ENCODE data around the gene SLTM. TPM values are rescaled to one million over a fixed set of nuclear protein-coding genes. Genes with fewer than 3 reads are reported as not detected.

Gene SLTM
- total RNA-seq, 1 experiment from 2014 or later: 108 TPM

- Mint-ChIP-seq H3K36me3 (ENCODE audit: insufficient read depth, unreplicated experiment) (peaks cover 73% of the 10 kb centered on the region), H3K4me3 (ENCODE audit: unreplicated experiment) (no peak overlapping the region), H3K27ac (ENCODE audit: low read depth, unreplicated experiment) (no peak overlapping the region), H3K9me3 (ENCODE audit: unreplicated experiment) (no peaks in the 10 kb centered on the region), H3K4me1 (ENCODE audit: insufficient read depth, unreplicated experiment) (no peaks in the 10 kb centered on the region), H3K27me3 (ENCODE audit: insufficient read depth, unreplicated experiment) (no peaks in the 10 kb centered on the region)
- intact Hi-C loops (cut with micrococcal nuclease): no loop called here
- no TSS peak for BruUV-seq (replicated peaks)
- ChIA-PET POLR2A (no interaction called here), CTCF (no interaction called here)
- DNase-seq (ENCODE audit: unreplicated experiment): no peak
- no peak for TF ChIP-seq CTCF (IDR thresholded peaks at IDR 0.05; ENCODE audit: unreplicated experiment)
These were observed 23.9 kb downstream of the SLTM start for GRCh38 chr15:58909616-58910015.

- peak overlapping the region; percentile 27 for H3K27ac Mint-ChIP-seq (ENCODE audit: low read depth, unreplicated experiment)
- H3K4me3 Mint-ChIP-seq (ENCODE audit: unreplicated experiment): no peak overlapping the region
- CTCF ChIA-PET: no interaction called here
- no peaks in the 10 kb centered on the region for H3K9me3 Mint-ChIP-seq (ENCODE audit: unreplicated experiment)
- H3K27me3 Mint-ChIP-seq (ENCODE audit: insufficient read depth, unreplicated experiment): no peaks in the 10 kb centered on the region
- POLR2A ChIA-PET: no interaction called here
- intact Hi-C loops (cut with micrococcal nuclease): no loop called here
- no TSS peak for BruUV-seq (replicated peaks)
- DNase-seq (ENCODE audit: unreplicated experiment): no peak
- peaks cover 72% of the 10 kb centered on the region for H3K36me3 Mint-ChIP-seq (ENCODE audit: insufficient read depth, unreplicated experiment)
- TF ChIP-seq CTCF (IDR thresholded peaks at IDR 0.05; ENCODE audit: unreplicated experiment): no peak
- no peaks in the 10 kb centered on the region for H3K4me1 Mint-ChIP-seq (ENCODE audit: insufficient read depth, unreplicated experiment)
These were observed 24.7 kb downstream of the SLTM start for GRCh38 chr15:58908550-58909309.

GRCh38 chr15:58900631-58901030 is 32.8 kb downstream of the SLTM start:
- no peaks in the 10 kb centered on the region for H3K9me3 Mint-ChIP-seq (ENCODE audit: unreplicated experiment)
- H3K27ac Mint-ChIP-seq (ENCODE audit: low read depth, unreplicated experiment): no peak overlapping the region
- no peaks in the 10 kb centered on the region for H3K4me1 Mint-ChIP-seq (ENCODE audit: insufficient read depth, unreplicated experiment)
- H3K4me3 Mint-ChIP-seq (ENCODE audit: unreplicated experiment): no peak overlapping the region
- CTCF ChIA-PET: no interaction called here
- DNase-seq (ENCODE audit: unreplicated experiment): no peak
- BruUV-seq (replicated peaks): no TSS peak
- POLR2A ChIA-PET: interaction anchor here (1.2 kb wide), 1 partner anchor 130 kb away, joined by 5 read pairs; the partner anchor contains the start of gene MINDY2
- intact Hi-C loops (cut with micrococcal nuclease): no loop called here
- H3K36me3 Mint-ChIP-seq (ENCODE audit: insufficient read depth, unreplicated experiment): peaks cover 54% of the 10 kb centered on the region
- no peak for TF ChIP-seq CTCF (IDR thresholded peaks at IDR 0.05; ENCODE audit: unreplicated experiment)
- H3K27me3 Mint-ChIP-seq (ENCODE audit: insufficient read depth, unreplicated experiment): no peaks in the 10 kb centered on the region

- no peaks in the 10 kb centered on the region for H3K27me3 Mint-ChIP-seq (ENCODE audit: insufficient read depth, unreplicated experiment)
- no TSS peak for BruUV-seq (replicated peaks)
- CTCF ChIA-PET: interaction anchor here (0.5 kb wide), 1 partner anchor 114 kb away, joined by 3 read pairs; no protein-coding TSS in a partner anchor
- H3K9me3 Mint-ChIP-seq (ENCODE audit: unreplicated experiment): no peaks in the 10 kb centered on the region
- H3K4me3 Mint-ChIP-seq (ENCODE audit: unreplicated experiment): no peak overlapping the region
- H3K4me1 Mint-ChIP-seq (ENCODE audit: insufficient read depth, unreplicated experiment): no peaks in the 10 kb centered on the region
- no peak for TF ChIP-seq CTCF (IDR thresholded peaks at IDR 0.05; ENCODE audit: unreplicated experiment)
- intact Hi-C loops (cut with micrococcal nuclease): no loop called here
- POLR2A ChIA-PET: interaction anchor here (0.6 to 0.7 kb wide), 2 partner anchors 17 to 102 kb away, joined by 3 read pairs; no protein-coding TSS in a partner anchor
- no peak for DNase-seq (ENCODE audit: unreplicated experiment)
- peaks cover 63% of the 10 kb centered on the region for H3K36me3 Mint-ChIP-seq (ENCODE audit: insufficient read depth, unreplicated experiment)
- no peak overlapping the region for H3K27ac Mint-ChIP-seq (ENCODE audit: low read depth, unreplicated experiment)
These were observed 35.3 kb downstream of the SLTM start for GRCh38 chr15:58898150-58898680.

Measured in MCF 10A (cell line).